B cell (primary cell): ENCODE results near the gene TJAP1. TPM values are rescaled to one million over a fixed set of nuclear protein-coding genes. Genes with fewer than 3 reads are reported as not detected.

ENCODE experiments used
- ATAC-seq: fragments of 200-7000 bp; cut with Tn5 transposase; one replicate; pipeline ENCODE4 v1.10.0; 2021; ENCODE audit warnings: low read depth, mild to moderate bottlenecking, moderate number of reproducible peaks, moderate library complexity
- CTCF ChIA-PET: fragments of 350-600 bp; sonication (Branson Sonifier 250); formaldehyde crosslinking; loops from one replicate; lab custom pipeline; 2021; ENCODE audit warnings: antibody characterized with exemption, inconsistent platforms; lab: Charles Lee
- POLR2A ChIA-PET: fragments of 350-600 bp; sonication (Branson Sonifier 250); formaldehyde crosslinking; loops from one replicate; lab custom pipeline; 2021; ENCODE audit warnings: antibody characterized with exemption; lab: Charles Lee
- DNase-seq: peaks from one replicate; pipeline ENCODE4 v3.0.0; 2013
- H2AFZ ChIP-seq: 2 replicates; pipeline ENCODE4 v1.6.1; 2012; ENCODE audit warnings: mild to moderate bottlenecking, low read depth, low read length; ENCODE audit not compliant: insufficient read depth, poor library complexity, severe bottlenecking
- H3K27ac ChIP-seq, 2 donors: 1 replicate in 1 of 2; 2 replicates in 1 of 2; pipeline ENCODE4 v1.5.1; 2012 to 2013; ENCODE audit warnings: low read length in 2 of 2, mild to moderate bottlenecking in 2 of 2, moderate library complexity in 1 of 2
- H3K27me3 ChIP-seq, 4 experiments: fragments of 200-600 bp in 1 of 4; sonication (generic) in 1 of 4; replicated peaks in 1 of 4; 1 replicate in 2 of 4; 2 replicates in 2 of 4; pipeline versions ENCODE4 v1.6.1 to v1.7.0; 2013 to 2016; ENCODE audit warnings: low read length in 3 of 4, mild to moderate bottlenecking in 2 of 4, mixed read lengths in 1 of 4, moderate library complexity in 1 of 4; ENCODE audit not compliant: insufficient read depth in 4 of 4, control insufficient read depth in 3 of 4; ENCODE audit errors: control extremely low read depth in 1 of 4
- H3K36me3 ChIP-seq, 2 experiments: replicated peaks in 1 of 2; 1 replicate in 1 of 2; 2 replicates in 1 of 2; pipeline versions ENCODE4 v1.6.1 to v1.7.1; 2013; ENCODE audit warnings: low read length in 1 of 2; ENCODE audit not compliant: insufficient read depth in 2 of 2, control insufficient read depth in 1 of 2; ENCODE audit errors: control extremely low read depth in 1 of 2, extremely low read depth in 1 of 2
- H3K4me1 ChIP-seq, 2 donors: fragments of 200-600 bp in 1 of 2; sonication (generic) in 1 of 2; 1 replicate in 1 of 2; 2 replicates in 1 of 2; pipeline versions ENCODE4 v1.5.1 to v1.6.1; 2013 to 2017; ENCODE audit warnings: low read length in 2 of 2; ENCODE audit not compliant: control insufficient read depth in 2 of 2, insufficient read depth in 2 of 2
- H3K4me2 ChIP-seq: replicated peaks from 2 replicates; pipeline ENCODE3; 2012; ENCODE audit warnings: mild to moderate bottlenecking, low read depth, low read length; ENCODE audit not compliant: poor library complexity, severe bottlenecking
- H3K4me3 ChIP-seq, 5 experiments: fragments of 200-600 bp in 1 of 5; sonication (generic) in 1 of 5; 1 replicate in 3 of 5; 2 replicates in 2 of 5; pipeline versions ENCODE4 v1.5.1 to v1.7.0; 2011 to 2016; ENCODE audit warnings: low read length in 4 of 5, mild to moderate bottlenecking in 4 of 5, low read depth in 2 of 5, control low read depth in 1 of 5, moderate library complexity in 1 of 5; ENCODE audit not compliant: insufficient read depth in 1 of 5; ENCODE audit errors: control extremely low read depth in 1 of 5, extremely low read depth in 1 of 5
- H3K79me2 ChIP-seq: fragments of 200-600 bp; sonication (generic); one replicate; pipeline ENCODE4 v1.6.0; 2016; ENCODE audit warnings: low read length; ENCODE audit not compliant: control insufficient read depth, insufficient read depth
- H3K9ac ChIP-seq: fragments of 200-600 bp; sonication (generic); 2 replicates; pipeline ENCODE4 v1.6.1; 2017; ENCODE audit warnings: mild to moderate bottlenecking, low read length, moderate library complexity
- H3K9me3 ChIP-seq, 3 donors: one replicate each; pipeline versions ENCODE4 v1.6.1 to v1.7.1; 2013; ENCODE audit warnings: low read length in 2 of 3; ENCODE audit not compliant: control insufficient read depth in 2 of 3, insufficient read depth in 1 of 3; ENCODE audit errors: control extremely low read depth in 1 of 3
- H4K20me1 ChIP-seq: 2 replicates; pipeline ENCODE4 v1.6.0; 2012; ENCODE audit warnings: mild to moderate bottlenecking, low read length; ENCODE audit not compliant: insufficient read depth, control insufficient read depth, poor library complexity, severe bottlenecking
- H3K27ac Mint-ChIP-seq: one replicate; pipeline ENCODE4 v1.8.0; 2021; ENCODE audit warnings: mixed read lengths
- H3K27me3 Mint-ChIP-seq: one replicate; pipeline ENCODE4 v1.8.0; 2021; ENCODE audit warnings: mixed read lengths
- H3K4me1 Mint-ChIP-seq: one replicate; pipeline ENCODE4 v1.8.0; 2021; ENCODE audit warnings: mixed read lengths
- H3K4me3 Mint-ChIP-seq: one replicate; pipeline ENCODE4 v1.8.0; 2021; ENCODE audit warnings: mixed read lengths
- H3K9me3 Mint-ChIP-seq: one replicate; pipeline ENCODE4 v1.8.0; 2022; ENCODE audit warnings: mixed read lengths; ENCODE audit not compliant: insufficient read depth
- CTCF ChIP-seq: fragments of 200-600 bp; IDR thresholded peaks from one replicate; pipeline ENCODE4 v1.8.0; 2022; ENCODE audit warnings: antibody characterized with exemption, mild to moderate bottlenecking
- EZH2 ChIP-seq: IDR thresholded peaks from 2 replicates; pipeline ENCODE4 v1.6.1; 2012; ENCODE audit warnings: borderline replicate concordance, low read depth, mild to moderate bottlenecking, moderate library complexity, low read length; ENCODE audit not compliant: insufficient read depth, poor library complexity, severe bottlenecking
- WGBS: methylation state at CpG from one replicate; pipeline ENCODE4 v1.1.5; 2013; ENCODE audit warnings: missing lambda C conversion rate; ENCODE audit not compliant: insufficient coverage; 5-methylcytosine and 5-hydroxymethylcytosine counted together
- intact Hi-C: fragments of 100-400 bp; cut with micrococcal nuclease; formaldehyde crosslinking; loops from one replicate; pipeline ENCODE4 v1.10.0; 2022
- polyA plus RNA-seq: library from polyadenylated mRNA; depleted of rRNA; stranded (reverse); fragments of >200 nt; gene quantifications from 2 replicates; pipeline ENCODE4 v1.2.3, GENCODE V29; 2012
- total RNA-seq, 2 donors: library from RNA; stranded (reverse); fragments of 120-200 nt in 1 of 2; gene quantifications; 1 replicate in 1 of 2; 2 replicates in 1 of 2; pipeline versions ENCODE4 v1.2.3 to v1.2.4, GENCODE V29; 2013 to 2022

Gene TJAP1
- total and polyA plus RNA-seq, 2 donors (not counting 1 experiment from before 2014, with no cell fraction given), result 59.1 to 70.7 TPM

GRCh38 chr6:43540507-43540906 lies 63.1 kb downstream of the TJAP1 start:
- Mint-ChIP-seq H3K27me3 (no peaks in the 10 kb centered on the region), H3K4me1 (peaks cover 4% of the 10 kb centered on the region), H3K4me3 (no peak overlapping the region), H3K9me3 (no peaks in the 10 kb centered on the region), H3K27ac (no peak overlapping the region)
- Histone ChIP-seq H3K4me1 (no peaks in the 10 kb centered on the region), H3K79me2 (no peaks in the 10 kb centered on the region), H3K4me3 (no peak overlapping the region), H3K27ac (no peak overlapping the region), H4K20me1 (no peaks in the 10 kb centered on the region), H3K36me3 (peaks cover 0 to 27% of the 10 kb centered on the region in 2 experiments), H3K9ac (no peak overlapping the region), H2AFZ (no peak overlapping the region), H3K27me3 (no peaks in the 10 kb centered on the region), H3K4me2 (no peak overlapping the region), H3K9me3 (no peaks in the 10 kb centered on the region)
- DNase-seq (no peak), ATAC-seq (no peak)
- 100% methylated on average over 5 of the region's 5 CpGs for WGBS
- CTCF ChIA-PET, result no interaction called here
- TF ChIP-seq CTCF (no peak), EZH2 (no peak)
- POLR2A ChIA-PET, result no interaction called here
- intact Hi-C loops, result no loop called here

GRCh38 chr6:43541774-43542471 lies 64.6 kb downstream of the TJAP1 start:
- Histone ChIP-seq H3K9ac (no peak overlapping the region), H3K4me2 (no peak overlapping the region), H3K9me3 (no peaks in the 10 kb centered on the region), H4K20me1 (no peaks in the 10 kb centered on the region), H3K4me3 (no peak overlapping the region), H3K36me3 (peaks cover 0 to 39% of the 10 kb centered on the region in 2 experiments), H3K27me3 (no peaks in the 10 kb centered on the region), H3K27ac (no peak overlapping the region), H2AFZ (no peak overlapping the region), H3K4me1 (no peaks in the 10 kb centered on the region), H3K79me2 (no peaks in the 10 kb centered on the region)
- ChIA-PET CTCF (no interaction called here), POLR2A (no interaction called here)
- Mint-ChIP-seq H3K27ac (peak overlapping the region; percentile 5), H3K9me3 (no peaks in the 10 kb centered on the region), H3K4me3 (no peak overlapping the region), H3K4me1 (peaks cover 4% of the 10 kb centered on the region), H3K27me3 (no peaks in the 10 kb centered on the region)
- 93% methylated on average over 2 of the region's 8 CpGs for WGBS
- intact Hi-C loops, result no loop called here
- ATAC-seq, result no peak
- no peak for TF ChIP-seq CTCF
- no peak for TF ChIP-seq EZH2
- no peak for DNase-seq
